GM06990 (cell line): Measurements from ENCODE around the gene OLIG3.

Experiments
- DNase-seq: peaks from one replicate; pipeline ENCODE4 v3.0.0-alpha.2; 2011; ENCODE audit not compliant: insufficient read length; ENCODE audit errors: extremely low read depth
- H3K27me3 ChIP-seq: replicated peaks from 2 replicates; pipeline ENCODE4 v1.6.0; 2011; ENCODE audit warnings: low read length; ENCODE audit not compliant: control insufficient read depth, insufficient read depth
- H3K36me3 ChIP-seq: 2 replicates; pipeline ENCODE4 v1.5.1; 2011; ENCODE audit warnings: low read length; ENCODE audit not compliant: control insufficient read depth, insufficient read depth
- H3K4me3 ChIP-seq: replicated peaks from 2 replicates; pipeline ENCODE4 v1.5.1; 2011; ENCODE audit warnings: low read depth, mild to moderate bottlenecking, control low read depth, low read length
- CTCF ChIP-seq: IDR thresholded peaks from 2 replicates; pipeline ENCODE4 v1.5.1; 2011; ENCODE audit warnings: low read length, control low read depth, mild to moderate bottlenecking, inconsistent platforms; ENCODE audit not compliant: insufficient read depth, poor library complexity, severe bottlenecking

The OLIG3 gene

GRCh38 chr6:137531376-137532092 is 37.3 kb upstream of the OLIG3 start:
- TF ChIP-seq CTCF, result no peak
- Histone ChIP-seq H3K27me3 (no peaks in the 10 kb centered on the region; the same call in 1 of the 2 replicates), H3K36me3 (no peaks in the 10 kb centered on the region), H3K4me3 (no peak overlapping the region)
- DNase-seq, result no peak

GRCh38 chr6:137530404-137530803 is 36.2 kb upstream of the OLIG3 start:
- no peaks in the 10 kb centered on the region; the same call in 1 of the 2 replicates for H3K27me3 ChIP-seq
- no peaks in the 10 kb centered on the region for H3K36me3 ChIP-seq
- TF ChIP-seq CTCF, result no peak
- H3K4me3 ChIP-seq, result no peak overlapping the region
- DNase-seq, result no peak

DNA sequence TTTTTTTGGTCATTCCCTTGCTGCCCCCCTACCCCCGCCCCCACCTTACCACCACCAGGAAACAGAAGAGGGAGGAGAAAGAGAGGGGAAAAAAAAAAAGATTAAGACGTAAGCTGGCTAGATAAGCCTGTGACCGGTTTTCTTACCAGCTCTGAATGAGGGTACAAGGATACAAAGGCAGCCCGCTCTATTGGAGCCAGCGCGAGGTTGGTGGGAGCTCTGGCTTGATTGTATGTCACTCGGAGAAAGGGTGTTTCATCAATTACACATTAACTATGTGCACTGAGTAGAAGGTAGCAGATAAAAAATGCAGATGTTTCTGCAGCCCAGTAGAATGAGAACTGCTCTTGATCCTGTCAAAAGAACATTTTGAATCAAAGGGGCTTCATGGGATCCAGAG is 28.6 kb upstream of the OLIG3 start:
- Histone ChIP-seq H3K36me3 (no peaks in the 10 kb centered on the region), H3K27me3 (no peaks in the 10 kb centered on the region; the same call in 1 of the 2 replicates), H3K4me3 (no peak overlapping the region)
- no peak for DNase-seq
- no peak for TF ChIP-seq CTCF

- no peak for TF ChIP-seq CTCF
- no peak for DNase-seq
- H3K4me3 ChIP-seq, result no peak overlapping the region
- H3K36me3 ChIP-seq, result no peaks in the 10 kb centered on the region
- no peaks in the 10 kb centered on the region; the same call in 1 of the 2 replicates for H3K27me3 ChIP-seq
Observed at GRCh38 chr6:137522198-137522798, 28.1 kb upstream of the OLIG3 start.

DNA sequence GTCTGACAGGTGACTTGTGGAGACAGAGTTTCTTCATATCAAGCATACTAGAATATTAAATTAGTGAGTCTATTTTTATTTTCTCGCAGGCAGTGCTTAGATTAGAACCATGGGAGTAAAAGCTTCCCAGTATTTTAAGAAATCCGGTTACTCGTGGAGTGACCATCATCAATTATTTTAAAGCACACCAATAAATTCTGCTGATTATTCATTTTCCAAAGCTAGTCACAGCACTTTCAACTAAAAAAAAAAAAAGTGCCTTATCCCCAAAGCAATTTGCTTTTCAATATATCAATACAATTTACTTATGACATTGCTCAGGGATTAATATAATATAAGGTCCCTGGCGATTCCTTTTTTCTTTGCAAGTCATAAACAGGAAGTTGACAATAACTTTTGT is 26.3 kb upstream of the OLIG3 start:
- no peaks in the 10 kb centered on the region; the same call in 1 of the 2 replicates for H3K27me3 ChIP-seq
- no peak overlapping the region for H3K4me3 ChIP-seq
- no peak for DNase-seq
- TF ChIP-seq CTCF, result no peak
- H3K36me3 ChIP-seq, result no peaks in the 10 kb centered on the region
